Measurements from ENCODE around the gene PFN2.

The PFN2 gene

GRCh38 chr3:149958171-149958796, 12.4 kb downstream of the PFN2 start:
- H3K4me1 ChIP-seq (ENCODE audit: control insufficient read depth, low read length): peaks cover 18% of the 10 kb centered on the region
- H3K36me3 ChIP-seq (ENCODE audit: control insufficient read depth, low read length): no peaks in the 10 kb centered on the region
- no peaks in the 10 kb centered on the region for H3F3A ChIP-seq (ENCODE audit: control insufficient read depth, insufficient read depth)
- H3K27me3 ChIP-seq (ENCODE audit: control insufficient read depth, low read length): no peaks in the 10 kb centered on the region
- no peaks in the 10 kb centered on the region for H3K9me3 ChIP-seq (ENCODE audit: control insufficient read depth, insufficient read depth, low read length)
- H3K79me2 ChIP-seq (ENCODE audit: control insufficient read depth, low read length): no peaks in the 10 kb centered on the region
- no peak overlapping the region for H3K4me3 ChIP-seq (ENCODE audit: low read length)
- H4K20me1 ChIP-seq (ENCODE audit: control insufficient read depth, insufficient read depth, low read depth, low read length): no peaks in the 10 kb centered on the region
- H3K4me2 ChIP-seq (ENCODE audit: low read length): no peak overlapping the region
- no peak overlapping the region for H3K27ac ChIP-seq (ENCODE audit: low read depth, low read length)
- H3K9me2 ChIP-seq (replicated peaks; ENCODE audit: control insufficient read depth, low read length): no peaks in the 10 kb centered on the region
- TF ChIP-seq CTCF (IDR thresholded peaks at IDR 0.05; ENCODE audit: low read depth, low read length, poor library complexity, severe bottlenecking) (no peak), EZH2phosphoT487 (IDR thresholded peaks at IDR 0.05; ENCODE audit: borderline replicate concordance, low read length) (no peak)

GRCh38 chr3:149957361-149958125, 13.2 kb downstream of the PFN2 start:
- H3K4me1 ChIP-seq (ENCODE audit: control insufficient read depth, low read length): peaks cover 18% of the 10 kb centered on the region
- H3K9me2 ChIP-seq (replicated peaks; ENCODE audit: control insufficient read depth, low read length): no peaks in the 10 kb centered on the region
- no peaks in the 10 kb centered on the region for H4K20me1 ChIP-seq (ENCODE audit: control insufficient read depth, insufficient read depth, low read depth, low read length)
- H3K27ac ChIP-seq (ENCODE audit: low read depth, low read length): no peak overlapping the region
- H3K9me3 ChIP-seq (ENCODE audit: control insufficient read depth, insufficient read depth, low read length): no peaks in the 10 kb centered on the region
- H3K4me2 ChIP-seq (ENCODE audit: low read length): no peak overlapping the region
- H3K27me3 ChIP-seq (ENCODE audit: control insufficient read depth, low read length): no peaks in the 10 kb centered on the region
- no peak for TF ChIP-seq EZH2phosphoT487 (IDR thresholded peaks at IDR 0.05; ENCODE audit: borderline replicate concordance, low read length)
- TF ChIP-seq CTCF (IDR thresholded peaks at IDR 0.05; ENCODE audit: low read depth, low read length, poor library complexity, severe bottlenecking): no peak
- H3K36me3 ChIP-seq (ENCODE audit: control insufficient read depth, low read length): no peaks in the 10 kb centered on the region
- H3K79me2 ChIP-seq (ENCODE audit: control insufficient read depth, low read length): no peaks in the 10 kb centered on the region
- H3F3A ChIP-seq (ENCODE audit: control insufficient read depth, insufficient read depth): no peaks in the 10 kb centered on the region
- H3K4me3 ChIP-seq (ENCODE audit: low read length): no peak overlapping the region

GRCh38 chr3:149955449-149955848, 15.2 kb downstream of the PFN2 start:
- Histone ChIP-seq H3K27ac (ENCODE audit: low read depth, low read length) (no peak overlapping the region), H3K36me3 (ENCODE audit: control insufficient read depth, low read length) (0 out of 2 replicates have a peak, but pooled peaks cover 4% of the 10 kb centered on the region), H3K4me3 (ENCODE audit: low read length) (no peak overlapping the region), H3K79me2 (ENCODE audit: control insufficient read depth, low read length) (no peaks in the 10 kb centered on the region), H3K27me3 (ENCODE audit: control insufficient read depth, low read length) (no peaks in the 10 kb centered on the region), H3F3A (ENCODE audit: control insufficient read depth, insufficient read depth) (no peaks in the 10 kb centered on the region), H3K9me3 (ENCODE audit: control insufficient read depth, insufficient read depth, low read length) (no peaks in the 10 kb centered on the region), H3K4me2 (ENCODE audit: low read length) (peak overlapping the region; percentile 3; the same call in 1 of the 2 replicates), H3K4me1 (ENCODE audit: control insufficient read depth, low read length) (peaks cover 18% of the 10 kb centered on the region), H3K9me2 (replicated peaks; ENCODE audit: control insufficient read depth, low read length) (no peaks in the 10 kb centered on the region), H4K20me1 (ENCODE audit: control insufficient read depth, insufficient read depth, low read depth, low read length) (no peaks in the 10 kb centered on the region)
- no peak for TF ChIP-seq CTCF (IDR thresholded peaks at IDR 0.05; ENCODE audit: low read depth, low read length, poor library complexity, severe bottlenecking)
- no peak for TF ChIP-seq EZH2phosphoT487 (IDR thresholded peaks at IDR 0.05; ENCODE audit: borderline replicate concordance, low read length)

Data from DOHH2 (cell line).